PC-9 (cell line): Measurements from ENCODE around the gene ZNF587.
"Not testable (repeated sequence)": the region's sequence is repeated elsewhere in the genome, so short reads cannot be mapped to it uniquely, and the experiment has no call there.

Experiments
- EZH2 ChIP-seq: fragments of 200-600 bp; sonication (generic); IDR thresholded peaks from 2 replicates; pipeline ENCODE4 v1.8.0; 2017; ENCODE audit warnings: antibody characterized with exemption, low read depth
- TF ChIP-seq, protein P1 (sequence below): fragments of 200-600 bp; sonication (generic); conservative IDR thresholded peaks from 2 replicates; pipeline ENCODE4 v1.6.1; 2017; ENCODE audit warnings: mixed run types, antibody characterized with exemption, mild to moderate bottlenecking, moderate library complexity

GRCh38 chr19:57869655-57870054 lies 20.0 kb downstream of the ZNF587 start:
- not testable (repeated sequence) for TF ChIP-seq EZH2
- TF ChIP-seq, protein P1, sequence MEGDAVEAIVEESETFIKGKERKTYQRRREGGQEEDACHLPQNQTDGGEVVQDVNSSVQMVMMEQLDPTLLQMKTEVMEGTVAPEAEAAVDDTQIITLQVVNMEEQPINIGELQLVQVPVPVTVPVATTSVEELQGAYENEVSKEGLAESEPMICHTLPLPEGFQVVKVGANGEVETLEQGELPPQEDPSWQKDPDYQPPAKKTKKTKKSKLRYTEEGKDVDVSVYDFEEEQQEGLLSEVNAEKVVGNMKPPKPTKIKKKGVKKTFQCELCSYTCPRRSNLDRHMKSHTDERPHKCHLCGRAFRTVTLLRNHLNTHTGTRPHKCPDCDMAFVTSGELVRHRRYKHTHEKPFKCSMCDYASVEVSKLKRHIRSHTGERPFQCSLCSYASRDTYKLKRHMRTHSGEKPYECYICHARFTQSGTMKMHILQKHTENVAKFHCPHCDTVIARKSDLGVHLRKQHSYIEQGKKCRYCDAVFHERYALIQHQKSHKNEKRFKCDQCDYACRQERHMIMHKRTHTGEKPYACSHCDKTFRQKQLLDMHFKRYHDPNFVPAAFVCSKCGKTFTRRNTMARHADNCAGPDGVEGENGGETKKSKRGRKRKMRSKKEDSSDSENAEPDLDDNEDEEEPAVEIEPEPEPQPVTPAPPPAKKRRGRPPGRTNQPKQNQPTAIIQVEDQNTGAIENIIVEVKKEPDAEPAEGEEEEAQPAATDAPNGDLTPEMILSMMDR = not testable (repeated sequence)
